GM21381 (cell line): Measurements from ENCODE around the gene HBEGF.
"Not testable (repeated sequence)": the region's sequence is repeated elsewhere in the genome, so short reads cannot be mapped to it uniquely, and the experiment has no call there.

Source experiments
- ATAC-seq: cut with Tn5 transposase; IDR thresholded peaks from one replicate; pipeline ENCODE4 v1.9.1; 2021; ENCODE audit warnings: mild to moderate bottlenecking, moderate library complexity; ENCODE audit not compliant: unreplicated experiment

The HBEGF gene

DNA sequence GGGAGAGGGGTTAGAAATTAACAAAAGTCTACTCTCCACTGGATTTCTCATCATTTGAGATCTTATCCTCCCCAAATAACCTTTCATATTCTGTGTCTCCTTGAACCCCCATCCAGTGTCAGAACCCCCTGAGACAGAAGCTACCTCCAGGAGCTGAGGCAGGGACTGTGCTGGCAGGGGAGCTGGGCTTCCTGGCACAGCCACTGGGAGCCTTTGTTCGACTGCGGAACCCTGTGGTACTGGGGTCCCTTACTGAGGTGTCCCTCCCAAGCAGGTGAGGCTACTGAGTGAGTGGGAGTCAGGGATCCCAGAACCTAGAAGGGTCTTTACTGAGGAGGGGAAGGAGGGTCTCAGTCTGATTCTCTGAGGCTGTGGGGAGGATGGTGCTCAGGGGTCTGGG is 15.5 kb upstream of the HBEGF start:
- ATAC-seq = no peak

DNA sequence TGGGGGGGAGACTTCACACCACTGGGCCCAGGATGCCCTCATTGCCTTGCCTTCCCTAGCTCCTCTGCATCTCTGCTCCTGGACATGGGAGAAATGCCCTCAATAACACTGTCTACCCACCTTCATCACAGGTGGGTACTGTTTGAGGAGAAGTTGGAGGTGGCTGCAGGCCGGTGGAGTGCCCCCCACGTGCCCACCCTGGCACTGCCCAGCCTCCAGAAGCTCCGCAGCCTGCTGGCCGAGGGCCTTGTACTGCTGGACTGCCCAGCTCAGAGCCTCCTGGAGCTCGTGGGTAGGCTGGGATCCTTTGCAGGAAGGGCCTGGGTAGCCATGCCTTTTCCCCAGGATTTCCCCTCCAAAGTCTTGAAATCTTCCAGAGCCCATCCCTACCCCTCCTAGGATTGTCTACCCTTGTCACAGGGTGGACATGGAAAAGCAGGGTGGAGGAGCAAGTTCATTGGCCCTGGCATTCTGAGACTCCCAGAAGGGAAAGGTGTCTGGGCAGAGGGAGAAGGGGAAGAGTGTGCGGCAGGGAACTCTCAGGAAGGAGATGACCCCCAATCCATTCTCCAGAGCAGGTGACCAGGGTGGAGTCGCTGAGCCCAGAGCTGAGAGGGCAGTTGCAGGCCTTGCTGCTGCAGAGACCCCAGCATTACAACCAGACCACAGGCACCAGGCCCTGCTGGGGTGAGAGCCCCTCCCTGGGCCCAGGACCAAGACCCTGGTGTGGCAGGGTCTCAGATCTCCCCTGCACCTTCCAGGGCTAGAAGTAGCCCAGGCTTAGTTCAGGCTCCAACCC is 14.5 kb upstream of the HBEGF start:
- ATAC-seq = no peak

DNA sequence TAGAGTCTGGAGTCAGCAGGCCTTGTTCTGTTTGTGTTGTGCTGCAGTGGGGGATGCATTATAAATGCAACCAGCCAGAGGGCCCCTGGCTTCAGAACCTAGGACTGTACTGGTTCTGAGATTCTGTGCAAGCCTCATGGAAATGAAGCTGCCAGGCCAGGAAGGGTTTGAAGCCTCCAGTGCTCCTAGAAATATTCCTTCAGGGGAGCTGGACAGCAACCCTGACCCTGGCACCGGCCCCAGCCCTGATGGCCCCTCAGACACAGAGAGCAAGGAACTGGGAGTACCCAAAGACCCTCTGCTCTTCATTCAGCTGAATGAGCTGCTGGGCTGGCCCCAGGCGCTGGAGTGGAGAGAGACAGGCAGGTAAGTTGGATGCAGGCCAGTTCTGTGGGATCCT is 13.7 kb upstream of the HBEGF start, which contains the start of gene SLC4A9:
Gene SLC4A9, plus strand, starts transcription at position 94 of the 400 bp plus-strand sequence. Its CDS starts 43 bp downstream, at position 137.
- no peak for ATAC-seq

DNA sequence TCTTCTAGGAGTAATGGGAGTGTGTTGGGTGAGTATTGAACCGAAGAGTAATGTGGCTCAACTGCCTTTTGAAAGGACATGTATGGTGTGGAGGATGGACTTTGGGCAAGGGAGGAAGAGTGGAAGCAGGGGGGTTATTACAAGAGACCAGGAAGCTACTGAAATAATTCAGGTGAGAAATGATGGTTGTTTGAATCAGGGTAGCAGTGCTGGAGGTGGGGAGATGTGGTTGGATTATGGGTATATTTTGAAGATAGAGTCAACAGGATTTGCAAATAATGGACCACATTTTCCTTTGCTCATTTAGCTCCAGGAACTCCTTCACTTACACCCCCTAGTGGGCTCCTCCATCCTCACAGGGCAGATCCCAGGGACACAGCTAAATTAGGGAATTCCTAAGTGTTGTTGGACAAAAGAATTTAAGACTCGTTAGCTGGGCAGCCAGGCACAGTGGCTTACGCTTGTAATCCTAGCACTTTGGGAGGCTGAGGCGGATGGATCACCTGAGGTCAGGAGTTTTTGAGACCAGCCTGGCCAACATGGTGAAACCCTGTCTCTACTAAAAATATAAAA is 12.4 kb upstream of the HBEGF start:
- no peak for ATAC-seq

DNA sequence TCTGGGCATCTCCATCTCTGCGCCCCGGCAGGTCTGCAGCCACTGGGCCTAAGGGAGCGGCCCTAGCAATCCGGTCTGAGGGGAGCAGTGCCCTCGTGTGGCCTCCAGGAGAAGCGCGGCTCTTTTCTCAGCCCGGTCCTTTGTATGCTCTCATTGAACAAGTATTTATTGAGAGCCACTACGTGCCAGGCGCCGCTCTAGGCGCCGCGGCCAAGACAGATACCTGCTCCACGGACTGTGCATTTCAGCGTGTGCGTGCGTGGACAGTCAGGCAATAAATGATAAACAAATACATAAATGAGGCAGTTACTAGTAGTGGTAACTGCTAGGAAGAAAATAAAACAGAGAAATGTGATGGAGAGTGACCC is 11.3 kb upstream of the HBEGF start:
- ATAC-seq = peak; percentile 89

DNA sequence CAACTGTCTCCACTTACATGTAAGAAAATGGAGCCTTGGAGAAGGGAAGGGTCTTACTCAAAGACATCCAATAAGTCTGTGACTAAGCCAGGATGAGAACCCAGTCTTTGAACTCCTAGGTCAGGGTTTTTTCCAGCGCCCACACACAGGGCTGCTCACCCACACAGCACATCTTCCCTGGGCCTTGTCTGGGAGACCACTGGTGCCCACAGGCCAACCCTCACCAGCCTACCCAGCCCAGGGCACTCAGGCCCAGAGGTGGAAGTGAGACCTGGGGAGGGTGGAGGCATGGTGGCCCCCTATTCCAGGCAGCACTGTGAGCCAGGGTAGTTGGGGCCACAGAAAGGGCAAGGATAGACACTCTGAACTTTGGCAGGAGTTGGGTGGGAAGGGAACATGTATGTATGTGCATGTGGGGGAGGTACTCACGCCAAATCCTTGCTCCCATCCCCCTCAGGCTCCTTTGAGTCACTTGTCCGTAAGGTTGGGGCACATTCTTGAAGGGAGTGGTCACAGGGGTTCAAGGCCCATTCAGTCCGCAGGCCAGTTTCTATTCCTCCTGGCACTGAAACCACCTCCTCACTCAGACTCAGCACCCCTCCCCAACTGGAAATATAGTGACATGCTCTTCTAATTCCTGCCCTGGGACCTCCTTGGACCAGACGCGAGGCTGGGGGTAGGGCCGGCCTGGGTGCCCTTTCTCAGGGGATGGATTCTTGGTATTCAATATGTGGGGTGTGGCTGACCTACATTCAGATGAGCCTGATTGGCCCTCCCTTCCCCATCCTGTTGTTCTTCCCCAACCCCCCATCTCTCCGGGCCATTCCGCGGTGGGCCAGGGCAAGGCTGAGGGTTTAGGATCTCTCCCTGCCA is 10.7 kb upstream of the HBEGF start:
- ATAC-seq = peak; percentile 6

- ATAC-seq = no peak
Observed at GRCh38 chr5:140355546-140355945, 9.1 kb upstream of the HBEGF start.

DNA sequence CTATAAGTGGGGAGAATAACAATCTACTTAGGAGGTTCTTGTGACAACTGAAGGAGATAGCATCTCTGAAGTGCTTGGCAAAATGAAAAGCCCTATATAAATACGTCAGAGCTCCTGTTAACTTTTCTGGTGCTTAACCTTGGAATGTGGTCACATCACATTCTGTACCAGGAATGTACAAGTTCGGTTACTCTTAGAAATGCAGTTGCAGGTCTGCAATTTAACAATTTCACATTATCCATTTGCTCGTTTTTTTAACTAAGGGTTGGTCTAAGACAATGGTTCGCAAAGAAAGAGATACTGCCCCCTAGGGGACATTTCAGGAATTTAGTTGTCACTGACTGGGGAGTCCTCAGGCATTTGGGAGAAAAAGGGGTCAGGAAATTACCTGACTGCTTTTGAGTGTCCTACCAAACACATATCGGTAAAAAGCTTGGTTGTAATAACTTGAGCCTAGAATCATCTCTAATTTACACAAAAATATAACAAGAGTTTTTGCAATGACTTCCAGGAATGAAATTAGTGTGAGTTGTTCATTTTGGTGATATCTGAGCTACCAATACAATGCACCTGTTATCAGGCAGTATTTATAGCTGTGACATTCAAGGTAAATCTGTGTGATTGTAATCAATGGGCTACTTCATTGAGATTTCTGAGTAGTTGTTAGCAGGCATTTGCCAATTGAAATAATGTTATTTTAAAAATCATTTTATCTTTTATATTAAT is 5.4 kb upstream of the HBEGF start:
- no peak for ATAC-seq

- ATAC-seq = no peak
Observed at GRCh38 chr5:140349244-140349643, 2.8 kb upstream of the HBEGF start.

DNA sequence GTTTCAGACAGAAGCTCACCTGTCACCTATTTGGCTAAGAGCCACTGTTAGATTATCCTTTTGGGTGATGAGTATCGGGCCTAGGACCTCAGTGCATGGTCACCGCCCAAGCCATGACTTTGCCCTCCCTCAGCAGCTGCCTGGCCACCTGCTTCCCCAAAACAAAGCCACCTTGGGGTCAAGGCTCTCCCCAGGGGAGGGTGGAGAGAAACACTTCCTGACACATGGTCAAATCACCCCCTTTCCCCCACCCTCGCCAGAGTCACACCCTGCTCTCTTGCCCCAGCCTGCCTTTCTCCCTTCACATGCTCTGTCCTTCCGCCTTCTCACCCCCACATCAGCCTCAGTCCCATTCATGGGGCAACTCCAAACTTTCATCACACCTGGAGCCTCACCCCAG is 1.7 kb upstream of the HBEGF start:
- no peak for ATAC-seq

GRCh38 chr5:140347360-140347759 is 957 bp upstream of the HBEGF start:
- ATAC-seq = no peak

- ATAC-seq = peak; percentile 10
Observed at GRCh38 chr5:140345919-140346347, 470 bp downstream of the HBEGF start.

DNA sequence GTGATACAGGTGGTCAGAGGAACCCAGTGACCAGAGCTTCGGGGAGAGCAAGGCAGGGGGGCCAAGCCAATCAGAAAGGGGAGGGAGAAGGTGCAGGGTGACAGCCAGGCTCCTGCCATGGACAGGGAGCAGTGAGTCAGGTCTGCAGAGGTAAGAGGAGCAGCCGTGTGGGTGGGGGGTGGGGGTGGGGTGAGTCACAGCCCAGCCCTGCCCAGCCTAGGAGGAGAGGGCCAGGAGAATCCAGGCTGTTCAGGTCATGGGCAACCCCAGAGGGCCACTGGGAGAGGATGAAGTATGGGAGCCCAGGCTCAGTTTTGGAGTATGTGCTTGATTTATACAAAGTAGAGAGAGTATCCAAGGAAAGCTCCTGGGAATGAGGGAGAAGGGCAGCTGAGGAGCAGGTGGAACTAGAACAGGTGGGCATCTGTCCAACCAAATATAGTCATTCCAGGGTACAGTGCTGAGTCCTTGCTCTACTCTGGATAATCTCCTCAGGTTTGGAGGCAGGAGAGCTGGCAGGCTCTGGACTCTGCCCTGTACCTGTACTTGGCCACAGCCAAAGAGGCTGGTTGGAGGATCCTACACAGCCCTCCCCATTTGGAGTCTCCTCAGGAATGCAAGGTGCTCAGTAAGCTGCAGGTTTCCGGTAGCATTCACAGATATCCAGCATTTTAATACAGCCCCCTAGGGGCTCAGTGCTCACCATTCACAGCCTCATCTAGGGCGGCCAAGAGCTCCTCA is 1.6 kb downstream of the HBEGF start:
- no peak for ATAC-seq

GRCh38 chr5:140343849-140344248 is 2.6 kb downstream of the HBEGF start:
- not testable (repeated sequence) for ATAC-seq

GRCh38 chr5:140342896-140343295 is 3.5 kb downstream of the HBEGF start:
- no peak for ATAC-seq

DNA sequence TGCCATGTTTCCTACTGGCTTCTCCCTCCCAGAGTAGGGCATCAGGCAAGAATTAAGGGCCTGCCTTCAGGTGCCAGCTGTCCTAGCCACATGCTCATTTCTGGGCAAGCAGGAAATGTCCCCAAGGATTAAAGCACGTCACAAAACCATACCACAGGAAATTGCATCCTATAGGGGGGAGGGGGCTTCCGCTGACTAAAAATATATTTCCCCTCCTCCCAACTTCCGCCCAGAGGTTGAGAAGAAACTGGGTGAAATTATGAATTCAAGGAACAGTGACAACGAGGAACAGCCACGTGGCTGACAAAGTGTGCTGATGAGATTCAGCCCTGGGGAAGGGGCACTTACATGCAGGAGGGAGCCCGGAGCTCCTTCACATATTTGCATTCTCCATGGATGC is 4.1 kb downstream of the HBEGF start:
- ATAC-seq = no peak

- no peak for ATAC-seq
Observed at GRCh38 chr5:140341591-140341990, 4.8 kb downstream of the HBEGF start.

- ATAC-seq = no peak
Observed at GRCh38 chr5:140340605-140341121, 5.7 kb downstream of the HBEGF start.

DNA sequence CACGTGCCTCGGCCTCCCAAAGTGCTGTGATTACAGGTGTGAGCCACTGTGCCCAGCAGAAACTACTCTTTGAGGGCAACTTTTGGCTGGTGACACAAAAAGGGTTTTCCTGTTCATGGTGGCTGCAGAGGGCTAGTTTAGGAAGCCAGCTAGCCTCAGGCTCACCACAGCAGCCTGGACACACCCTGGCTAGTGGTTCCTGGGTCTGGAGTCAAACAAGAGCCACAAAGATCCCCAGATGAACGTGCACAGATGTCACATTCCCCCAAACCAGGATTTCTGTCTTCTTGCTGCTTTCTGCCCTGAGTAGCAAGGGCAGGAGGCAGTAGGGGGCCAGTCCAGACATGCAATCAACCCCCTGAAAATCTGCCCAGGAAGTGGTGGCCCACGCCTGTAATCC is 6.8 kb downstream of the HBEGF start:
- ATAC-seq = no peak

GRCh38 chr5:140338908-140339307 is 7.5 kb downstream of the HBEGF start:
- ATAC-seq = no peak
